Prostate gland (tissue), 2 donors: Measurements from ENCODE around the gene CCT7. TPM values are rescaled to one million over a fixed set of nuclear protein-coding genes. Genes with fewer than 3 reads are reported as not detected.

Experiments used
- DNase-seq: peaks from one replicate; pipeline ENCODE4 v3.0.0-alpha.2; 2019; ENCODE audit warnings: low spot score
- H3K27ac ChIP-seq, 2 donors: fragments of 200-600 bp; sonication (generic); 2 replicates each; pipeline ENCODE4 v1.5.1; 2017 to 2019
- H3K27me3 ChIP-seq: fragments of 200-600 bp; sonication (generic); replicated peaks from 2 replicates; pipeline ENCODE4 v1.5.1; 2019; ENCODE audit not compliant: insufficient read depth
- H3K36me3 ChIP-seq, 2 donors: fragments of 200-600 bp; sonication (generic); 1 replicate in 1 of 2; 2 replicates in 1 of 2; pipeline versions ENCODE4 v1.5.1 to v1.8.1; 2017 to 2019
- H3K4me1 ChIP-seq: fragments of 200-600 bp; sonication (generic); replicated peaks from 2 replicates; pipeline ENCODE4 v1.5.1; 2019
- H3K4me3 ChIP-seq, 2 donors: fragments of 200-600 bp; sonication (generic); 2 replicates each; pipeline ENCODE4 v1.5.1; 2017 to 2019
- H3K9me3 ChIP-seq: fragments of 200-600 bp; sonication (generic); 2 replicates; pipeline ENCODE4 v1.5.1; 2017
- CTCF ChIP-seq, 4 experiments: fragments of 200-600 bp in 2 of 4; fragments of 450-650 bp in 2 of 4; sonication (generic) in 2 of 4; IDR thresholded peaks; 1 replicate in 3 of 4; 2 replicates in 1 of 4; pipeline ENCODE4 v1.5.1; 2016 to 2019; ENCODE audit warnings: antibody characterized with exemption in 4 of 4, mild to moderate bottlenecking in 2 of 4, moderate library complexity in 2 of 4
- POLR2A ChIP-seq: fragments of 450-650 bp; IDR thresholded peaks from one replicate; pipeline ENCODE4 v1.6.1; 2016; ENCODE audit warnings: antibody characterized with exemption, mild to moderate bottlenecking
- POLR2AphosphoS5 ChIP-seq: sonication (generic); formaldehyde crosslinking; IDR thresholded peaks from one replicate; pipeline ENCODE4 v1.6.1; 2017; ENCODE audit warnings: antibody characterized with exemption
- WGBS: methylation state at CpG from one replicate; pipeline ENCODE4 v1.1.5; 2018; 5-methylcytosine and 5-hydroxymethylcytosine counted together
- intact Hi-C: fragments of 100-400 bp; cut with DNase I; formaldehyde crosslinking; loops from one replicate; pipeline ENCODE4 v1.14.2; 2022
- total RNA-seq, 2 donors: library from RNA; depleted of rRNA; stranded (reverse); fragments of >200 nt; gene quantifications; one replicate each; pipeline ENCODE4 v1.1.0, GENCODE V29; 2016

Gene CCT7
- total RNA-seq, 2 donors from 2014 or later = 206 to 242 TPM

GRCh38 chr2:73256618-73256922, 22.5 kb downstream of the CCT7 start:
- TF ChIP-seq POLR2AphosphoS5 = no peak
- TF ChIP-seq CTCF (IDR thresholded peaks at IDR 0.05) = no peak
- TF ChIP-seq POLR2A = no peak
- H3K27me3 ChIP-seq = no peaks in the 10 kb centered on the region
- intact Hi-C loops = no loop called here
- 56% methylated on average over 1 of the region's 1 CpG for WGBS
- no peak overlapping the region for H3K27ac ChIP-seq
- H3K4me3 ChIP-seq = no peak overlapping the region
- H3K36me3 ChIP-seq = peaks cover under 1 to 3% of the 10 kb centered on the region in 2 donors
- no peak for DNase-seq
- H3K9me3 ChIP-seq = no peaks in the 10 kb centered on the region
- H3K4me1 ChIP-seq = peaks cover 10% of the 10 kb centered on the region

DNA sequence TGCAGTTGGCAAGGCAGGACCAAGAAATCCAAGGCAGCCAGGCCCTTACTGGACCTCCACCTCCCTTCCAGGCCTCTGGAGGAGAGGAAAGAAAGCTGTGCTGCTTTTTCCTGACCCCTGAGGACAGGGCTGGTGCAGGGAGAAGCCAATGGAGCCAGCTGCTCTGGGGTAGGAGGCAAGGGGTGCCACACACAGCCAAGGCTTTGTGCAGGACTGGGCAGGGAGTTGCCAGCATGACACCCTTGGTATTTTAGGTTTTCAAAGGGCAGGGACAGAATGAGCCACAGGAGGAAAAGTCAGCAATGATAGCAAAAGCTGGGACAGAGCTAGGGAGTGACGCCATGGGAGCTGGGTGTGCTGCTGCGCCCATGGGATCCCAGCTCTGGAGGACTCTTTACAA, 22.9 kb downstream of the CCT7 start:
- H3K27ac ChIP-seq = no peak overlapping the region
- WGBS = 97% methylated on average over 2 of the region's 2 CpGs
- H3K4me3 ChIP-seq = no peak overlapping the region
- no peaks in the 10 kb centered on the region for H3K9me3 ChIP-seq
- intact Hi-C loops = no loop called here
- peaks cover 0 to 3% of the 10 kb centered on the region in 2 donors for H3K36me3 ChIP-seq
- no peak for TF ChIP-seq POLR2A
- TF ChIP-seq POLR2AphosphoS5 = no peak
- TF ChIP-seq CTCF (IDR thresholded peaks at IDR 0.05) = no peak
- peaks cover 10% of the 10 kb centered on the region for H3K4me1 ChIP-seq
- H3K27me3 ChIP-seq = no peaks in the 10 kb centered on the region
- no peak for DNase-seq

DNA sequence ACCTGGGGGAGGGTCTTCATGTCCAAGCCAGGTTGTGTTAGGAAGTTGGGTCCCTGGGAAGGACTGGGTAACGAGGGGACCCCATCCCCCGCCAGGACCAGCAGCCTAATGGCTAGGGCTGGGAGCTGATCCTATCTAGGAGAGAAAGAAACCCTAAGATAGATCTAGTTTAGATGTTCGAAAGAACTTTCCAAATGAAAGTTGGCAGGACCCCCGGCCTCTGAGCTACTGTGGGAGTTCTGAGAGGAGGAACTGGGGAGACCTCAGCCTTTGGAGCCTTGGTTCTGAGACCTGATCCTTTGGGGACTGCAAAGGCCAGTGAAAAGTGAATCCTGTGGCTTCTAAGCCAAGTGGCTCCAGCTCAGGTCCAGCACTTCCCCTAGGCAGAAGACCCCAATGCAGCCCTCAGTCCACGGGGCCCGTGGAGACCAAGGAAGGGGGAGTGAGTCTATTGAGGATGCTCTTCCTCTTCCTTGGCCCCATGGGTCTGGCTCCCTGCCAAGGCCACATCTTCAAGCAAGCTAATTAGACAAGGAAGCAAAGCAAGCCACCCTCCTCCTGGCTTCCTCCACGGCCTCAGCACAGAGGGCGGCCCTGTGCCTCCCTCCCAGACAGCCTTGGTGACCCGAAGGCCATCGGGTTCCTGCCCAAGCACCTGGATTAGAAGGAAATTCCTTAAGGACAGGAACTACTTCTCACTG, 23.5 kb downstream of the CCT7 start:
- no peak overlapping the region for H3K27ac ChIP-seq
- TF ChIP-seq POLR2AphosphoS5 (no peak), POLR2A (no peak), CTCF (IDR thresholded peaks at IDR 0.05) (no peak)
- DNase-seq = no peak
- peaks cover 0 to 2% of the 10 kb centered on the region in 2 donors for H3K36me3 ChIP-seq
- 73% methylated on average over 10 of the region's 10 CpGs for WGBS
- no peak overlapping the region for H3K4me3 ChIP-seq
- H3K9me3 ChIP-seq = no peaks in the 10 kb centered on the region
- intact Hi-C loops = no loop called here
- peaks cover 10% of the 10 kb centered on the region for H3K4me1 ChIP-seq
- no peaks in the 10 kb centered on the region for H3K27me3 ChIP-seq

DNA sequence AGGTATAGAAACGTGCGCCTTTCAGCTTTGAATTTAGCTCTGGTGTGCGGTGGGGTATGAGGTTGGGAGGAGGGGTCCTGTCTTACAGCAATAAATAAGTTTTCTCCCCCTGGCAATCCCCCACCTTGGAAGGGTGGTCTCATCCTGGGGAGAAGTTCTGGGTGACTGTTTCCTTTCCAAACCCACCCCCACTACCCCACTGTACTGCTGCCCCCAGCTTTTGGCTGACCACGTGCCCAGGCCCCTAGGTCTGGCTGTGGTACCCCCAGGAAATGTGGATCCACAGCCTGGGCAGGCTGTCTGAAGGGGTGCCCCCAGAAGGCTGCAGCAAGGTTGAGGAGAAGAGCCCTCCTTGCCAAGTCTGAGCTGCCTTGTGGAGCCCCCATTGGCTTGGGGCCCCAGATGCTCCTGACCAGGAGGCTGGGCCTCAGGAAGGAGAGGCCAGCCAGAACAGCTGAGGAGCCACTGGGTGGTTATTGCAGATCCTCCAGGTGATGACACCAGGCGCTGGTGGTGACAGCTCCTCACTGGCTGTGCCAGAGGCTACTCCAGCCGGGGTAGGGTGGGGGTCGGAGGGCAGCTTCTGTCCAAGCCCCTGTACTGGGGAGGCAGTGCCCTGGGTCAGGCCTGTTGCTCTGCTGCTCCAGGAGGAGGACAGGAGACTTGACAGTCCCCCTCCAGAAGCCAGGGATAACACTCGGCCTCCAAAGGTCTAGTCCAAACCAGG, 24.2 kb downstream of the CCT7 start:
- 93% methylated on average over 8 of the region's 8 CpGs for WGBS

GRCh38 chr2:73258913-73259215, 24.8 kb downstream of the CCT7 start:
- WGBS = 98% methylated on average over 9 of the region's 9 CpGs
- DNase-seq = no peak
- TF ChIP-seq CTCF (IDR thresholded peaks at IDR 0.05) = no peak
- no peak for TF ChIP-seq POLR2AphosphoS5
- TF ChIP-seq POLR2A = no peak
- H3K27ac ChIP-seq = no peak overlapping the region
- H3K9me3 ChIP-seq = no peaks in the 10 kb centered on the region
- intact Hi-C loops = no loop called here
- no peak overlapping the region for H3K4me3 ChIP-seq
- peaks cover 10% of the 10 kb centered on the region for H3K4me1 ChIP-seq
- H3K27me3 ChIP-seq = no peaks in the 10 kb centered on the region
- no peaks in the 10 kb centered on the region for H3K36me3 ChIP-seq

More for the DNA sequence above, 24.2 kb downstream of the CCT7 start:
- H3K9me3 ChIP-seq = no peaks in the 10 kb centered on the region
- H3K27me3 ChIP-seq = no peaks in the 10 kb centered on the region
- H3K4me1 ChIP-seq = peaks cover 10% of the 10 kb centered on the region
- no peak overlapping the region for H3K4me3 ChIP-seq
- H3K36me3 ChIP-seq = no peaks in the 10 kb centered on the region
- DNase-seq = no peak
- intact Hi-C loops = no loop called here
- H3K27ac ChIP-seq = no peak overlapping the region
- TF ChIP-seq POLR2AphosphoS5 = no peak
